ENCODE measurements around the gene AKIP1. TPM values are rescaled to one million over a fixed set of nuclear protein-coding genes. Genes with fewer than 3 reads are reported as not detected.

The AKIP1 gene
- total and polyA plus RNA-seq, 2 of the 8 experiments (the other 6 are each of a cell fraction or from before 2014, with no cell fraction given), result 17.8 to 29.6 TPM

DNA sequence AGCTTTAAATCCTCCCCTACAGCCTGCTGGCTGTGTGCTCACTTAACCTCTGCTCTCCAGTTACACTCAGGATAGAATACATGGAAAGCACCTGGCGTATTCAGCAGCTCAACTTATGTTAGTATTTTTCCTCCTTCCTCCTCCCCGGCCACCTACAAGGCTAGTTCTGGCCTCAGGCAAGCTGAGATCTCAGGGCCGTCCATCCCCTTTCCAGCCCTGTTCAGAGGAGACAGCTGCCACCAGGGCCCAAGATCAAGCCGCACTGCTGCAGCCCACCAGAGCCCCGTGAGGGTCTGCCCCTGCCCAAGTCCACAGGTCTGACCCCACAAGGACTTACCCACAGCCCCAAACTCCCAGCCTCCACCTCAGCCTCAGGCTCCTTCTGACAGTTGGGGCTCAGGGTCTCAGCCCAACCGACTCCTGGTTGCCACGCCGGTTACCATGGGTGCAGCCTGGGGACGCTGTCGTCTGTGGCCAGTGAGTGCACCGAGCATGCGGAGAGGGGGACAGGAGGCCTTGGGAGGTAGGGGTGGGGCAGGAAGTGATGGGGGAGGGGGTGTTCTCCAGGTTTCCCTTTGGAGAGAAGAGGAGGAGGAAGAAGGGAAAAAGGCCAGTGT, 21.7 kb downstream of the AKIP1 start, which contains the start of gene C11orf16 (continued):
- TF ChIP-seq RNF2 (IDR thresholded peaks at IDR 0.05; ENCODE audit: borderline replicate concordance, low read depth, low read length, missing control alignments, poor library complexity, severe bottlenecking) (no peak), RFX5 (IDR thresholded peaks at IDR 0.05; ENCODE audit: borderline replicate concordance, low read depth, low read length) (no peak), YY1 (IDR thresholded peaks at IDR 0.05; ENCODE audit: low read depth, low read length) (no peak), POLR2A (IDR thresholded peaks at IDR 0.05; ENCODE audit: control extremely low read depth in 1 of 2, low read depth in 2 of 2, low read length in 2 of 2) (no peak)
- TF ChIP-seq, protein P1, sequence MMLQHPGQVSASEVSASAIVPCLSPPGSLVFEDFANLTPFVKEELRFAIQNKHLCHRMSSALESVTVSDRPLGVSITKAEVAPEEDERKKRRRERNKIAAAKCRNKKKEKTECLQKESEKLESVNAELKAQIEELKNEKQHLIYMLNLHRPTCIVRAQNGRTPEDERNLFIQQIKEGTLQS (IDR thresholded peaks at IDR 0.05; ENCODE audit: insufficient read depth, low read depth, low read length), result no peak

Data from H1 (cell line).